Right renal cortex interstitium (tissue), 3 donors: Measurements from ENCODE around the gene RGS16. TPM values are rescaled to one million over a fixed set of nuclear protein-coding genes. Genes with fewer than 3 reads are reported as not detected.
"Not testable (repeated sequence)": the region's sequence is repeated elsewhere in the genome, so short reads cannot be mapped to it uniquely, and the experiment has no call there.

Source experiments
- DNase-seq, 3 donors: peaks; one replicate each; pipeline ENCODE4 v3.0.0-alpha.2; 2013; ENCODE audit warnings: low read depth in 3 of 3, low spot score in 2 of 3
- polyA plus RNA-seq, 3 donors: library from polyadenylated mRNA; unstranded; fragments of 120-200 nt; gene quantifications; one replicate each; pipeline ENCODE4 v1.2.1, GENCODE V29; 2013; ENCODE audit not compliant: insufficient read length in 3 of 3

Gene RGS16
- 1 to 10 TPM in 2 of 3 donors, under 1 TPM in 1; 0.71 to 1.4 (median 1.2) TPM for polyA plus RNA-seq

DNA sequence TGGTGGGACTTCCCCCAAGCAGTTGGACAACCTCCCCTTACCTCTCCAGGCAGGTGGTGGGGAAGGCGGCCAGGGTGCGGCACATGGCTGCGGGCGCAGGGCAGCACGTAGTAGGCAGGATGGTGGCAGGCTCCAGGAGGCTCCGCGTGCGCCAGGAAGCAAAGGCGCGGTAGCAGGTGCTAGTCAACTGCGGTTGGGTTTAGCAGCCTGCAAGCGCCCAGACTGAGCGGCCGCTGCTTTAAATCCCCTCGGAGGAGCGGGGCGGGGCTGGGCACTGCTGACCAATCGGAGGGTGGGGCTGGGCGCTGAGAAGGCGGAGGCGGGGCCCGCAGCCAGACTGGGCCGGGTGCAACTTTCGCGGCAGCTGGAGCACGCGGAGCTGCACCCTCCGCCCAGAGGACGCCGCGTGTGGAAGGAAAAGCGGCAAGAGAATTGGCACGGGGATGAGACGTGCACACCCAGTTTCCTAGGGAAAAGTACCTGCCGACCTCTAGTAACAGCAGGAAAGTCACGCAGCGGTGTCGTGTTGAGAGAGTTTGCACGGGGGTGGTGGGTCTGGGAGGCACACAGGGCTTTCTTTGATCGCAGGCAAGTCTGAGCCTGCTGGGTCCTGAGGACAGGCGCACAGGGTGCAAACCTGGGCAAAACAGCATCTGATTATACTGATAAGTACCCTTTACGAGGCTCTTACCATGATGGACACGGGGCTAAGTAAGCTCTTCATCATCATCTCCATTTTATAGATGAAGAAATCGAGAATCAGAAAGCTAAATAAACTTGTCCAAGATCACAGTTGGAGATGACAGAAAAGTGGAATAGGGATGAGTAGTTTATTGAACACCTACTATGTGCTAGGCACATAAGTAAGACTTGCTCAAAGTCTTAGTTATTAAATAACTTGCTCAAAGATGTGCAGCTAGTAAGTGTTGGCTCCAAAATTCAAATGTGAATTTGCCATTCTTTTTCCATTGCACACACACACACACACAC lies at the start of gene RGS16:
TSS of gene RGS16 (minus strand) at position 215 of the 990 bp plus-strand sequence. CDS start at position 85, 130 bp downstream.
- peak in 1 of 3 donors; percentile 57 for DNase-seq

- DNase-seq: no peak
Observed at GRCh38 chr1:182653986-182654385, 49.8 kb upstream of the RGS16 start.

GRCh38 chr1:182652933-182653332 lies 48.7 kb upstream of the RGS16 start:
- no peak for DNase-seq

DNA sequence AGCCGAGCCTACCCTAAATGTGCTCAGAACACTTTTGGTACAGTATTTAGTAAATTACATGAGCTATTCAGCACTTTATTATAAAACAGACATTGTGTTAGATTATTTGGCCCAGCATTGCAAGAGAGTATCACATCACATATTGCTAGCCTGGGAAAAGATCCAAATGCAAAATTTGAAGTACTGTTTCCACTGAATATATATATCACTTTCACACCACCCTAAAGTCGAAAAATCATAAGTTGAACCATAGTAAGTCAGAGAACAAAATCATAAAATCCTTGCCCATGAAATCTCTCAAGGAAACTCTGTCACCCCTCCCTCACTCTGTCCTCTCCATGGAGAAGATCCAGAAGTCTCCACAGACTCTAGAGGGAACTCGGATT lies 47.1 kb upstream of the RGS16 start:
- no peak for DNase-seq

- no peak for DNase-seq
Observed at GRCh38 chr1:182650678-182651338, 46.6 kb upstream of the RGS16 start.

DNA sequence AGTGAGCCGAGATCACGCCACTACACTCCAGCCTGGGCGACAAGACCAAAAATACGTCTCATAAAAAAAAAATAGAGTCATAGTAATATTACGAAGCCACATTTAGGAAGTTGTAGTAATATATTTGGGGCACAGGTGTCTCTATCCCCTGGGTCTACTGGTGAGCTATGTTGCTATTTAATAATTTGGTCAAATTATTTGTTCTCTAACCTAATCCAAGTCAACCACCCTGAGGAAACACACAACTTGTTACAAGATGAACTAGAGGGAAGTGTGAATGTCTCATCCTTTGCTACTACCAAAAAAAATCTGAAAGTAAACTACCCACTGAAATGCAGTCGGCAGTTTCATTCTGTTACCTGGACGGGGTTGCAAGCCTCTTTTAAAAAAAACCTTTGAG lies 44.9 kb upstream of the RGS16 start:
- DNase-seq: no peak

DNA sequence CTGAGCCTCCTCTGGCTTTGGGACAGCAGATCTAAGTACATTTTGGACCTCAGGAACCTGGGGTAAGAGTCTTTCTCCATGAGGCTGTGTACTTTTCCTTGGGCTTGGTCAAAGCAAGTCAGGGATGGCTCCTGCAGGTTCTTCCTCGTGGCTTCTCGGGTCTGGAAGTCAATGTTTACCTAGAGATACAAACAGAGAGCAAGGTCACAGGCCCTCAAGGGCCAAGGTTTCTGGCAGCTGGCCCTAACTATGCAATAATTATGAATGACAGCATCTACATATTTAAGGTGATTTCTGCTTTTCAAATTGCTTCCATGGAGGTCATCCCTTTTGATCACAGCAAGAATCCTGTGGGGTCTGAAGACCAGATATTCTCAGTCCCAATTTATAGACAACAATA lies 42.5 kb upstream of the RGS16 start:
- no peak for DNase-seq

DNA sequence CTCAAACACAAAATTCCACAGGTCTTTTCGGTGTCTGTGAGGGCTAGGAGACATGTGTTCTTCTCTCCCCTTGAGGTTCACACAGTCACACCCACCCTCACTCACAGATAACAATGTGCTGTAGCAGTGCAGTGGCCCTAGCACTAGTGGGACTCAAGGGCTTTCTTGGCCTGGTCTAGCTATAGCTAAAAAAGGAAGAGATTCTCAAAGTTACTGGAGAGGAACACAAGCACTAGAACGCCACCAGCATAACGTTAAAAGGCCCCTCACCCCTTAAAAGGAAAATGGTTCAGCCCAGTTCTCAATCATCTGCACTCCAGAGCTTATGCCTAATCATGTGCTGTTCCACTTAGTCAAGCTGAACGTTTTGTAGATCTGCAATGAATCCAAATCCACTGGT lies 40.7 kb upstream of the RGS16 start:
- no peak for DNase-seq

GRCh38 chr1:182643699-182644098 lies 39.5 kb upstream of the RGS16 start:
- no peak for DNase-seq

DNA sequence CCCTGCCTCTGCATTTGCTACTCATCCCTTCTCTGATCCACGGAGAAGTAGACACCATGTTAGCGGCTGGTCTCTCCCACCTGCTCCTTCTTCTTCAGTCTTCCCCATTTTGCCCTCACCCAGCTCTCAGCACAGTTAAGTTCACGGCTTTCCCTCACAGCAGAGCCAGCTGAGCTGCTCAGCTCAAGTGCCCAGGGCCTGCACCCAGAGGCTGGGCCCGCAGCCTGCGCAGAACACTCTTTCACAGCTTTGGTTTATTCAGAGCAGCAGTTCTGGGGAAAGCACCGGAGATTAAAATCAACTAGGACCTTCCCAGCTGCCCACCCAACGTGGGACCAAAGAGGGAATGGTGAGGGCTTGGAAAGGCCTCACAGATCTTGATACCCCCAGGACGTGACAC lies 38.3 kb upstream of the RGS16 start:
- DNase-seq: no peak

DNA sequence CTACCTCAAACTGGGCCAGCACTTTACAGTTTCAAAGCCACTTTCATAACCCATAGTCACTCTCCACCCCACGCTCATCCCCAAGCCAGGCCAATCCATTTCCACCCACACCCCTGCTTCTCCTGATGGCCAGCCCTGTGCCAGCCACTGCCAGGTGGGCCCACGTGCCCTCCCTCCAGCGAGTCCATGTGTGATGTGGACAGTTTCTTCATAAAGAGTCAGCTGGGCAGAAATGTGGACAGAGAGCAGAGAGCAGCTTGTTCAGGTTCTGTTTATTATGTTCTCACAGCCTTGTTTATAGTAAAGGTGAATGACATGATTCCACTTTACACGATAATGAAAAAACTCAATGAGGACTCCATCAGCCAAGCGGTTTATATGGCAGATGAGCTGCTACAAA lies 37.4 kb upstream of the RGS16 start:
- DNase-seq: no peak

GRCh38 chr1:182639330-182639729 lies 35.1 kb upstream of the RGS16 start:
- DNase-seq: no peak

DNA sequence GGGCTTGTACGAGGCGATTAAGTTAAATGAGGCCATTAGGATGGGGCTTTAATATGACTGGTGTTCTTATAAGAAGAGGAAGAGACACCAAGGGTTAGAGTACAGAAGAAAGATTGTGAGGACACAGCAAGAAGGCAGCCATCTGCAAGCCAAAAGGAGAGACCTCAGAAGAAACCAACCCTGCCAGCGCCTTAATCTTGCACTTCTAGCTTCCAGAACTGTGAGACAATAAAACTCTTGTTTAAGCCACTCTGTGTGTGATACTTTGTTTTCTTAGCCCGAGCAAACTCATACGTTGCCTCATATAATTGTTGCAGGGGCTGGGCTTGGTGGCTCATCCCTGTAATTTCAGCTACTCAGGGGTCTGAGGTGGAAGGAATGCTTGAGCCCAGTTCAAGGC lies 33.6 kb upstream of the RGS16 start:
- no peak for DNase-seq

- no peak for DNase-seq
Observed at GRCh38 chr1:182635871-182636270, 31.7 kb upstream of the RGS16 start.

DNA sequence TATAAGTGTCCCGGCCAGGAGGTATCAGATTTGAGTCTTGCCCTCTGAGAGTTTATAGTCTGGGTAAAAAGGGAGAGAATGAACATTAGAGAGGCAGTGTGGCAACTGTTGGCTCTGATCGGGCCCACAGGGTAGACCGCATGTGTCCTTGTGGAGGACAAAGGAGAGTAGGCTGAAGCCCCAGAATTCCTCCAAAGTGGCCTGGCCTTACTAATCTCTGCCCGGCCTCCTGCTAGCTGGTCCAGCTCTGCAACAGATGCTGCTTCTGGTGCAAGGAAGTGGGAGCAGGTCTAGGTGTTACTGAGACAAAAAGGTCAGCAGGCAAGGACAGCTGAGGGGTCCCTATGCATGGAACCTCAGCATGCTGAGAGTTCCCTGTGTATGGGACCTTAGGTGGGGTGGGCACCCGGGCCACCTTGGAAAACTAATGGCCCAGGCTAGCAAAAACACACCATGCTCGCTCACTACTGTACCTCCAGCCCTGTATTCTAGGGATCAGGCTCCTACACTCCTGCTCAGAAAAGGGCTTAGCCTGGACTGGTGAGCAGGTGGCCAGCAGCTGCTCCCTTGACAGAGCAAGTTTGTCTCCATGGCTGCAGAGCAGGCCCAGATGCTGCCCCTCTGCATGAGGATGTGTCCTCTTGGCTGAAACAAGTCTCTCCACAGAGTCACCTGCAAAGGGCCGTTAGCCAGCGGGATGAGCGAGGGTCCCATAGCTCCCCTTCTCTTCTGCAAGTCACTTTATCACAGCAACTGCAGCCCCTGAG lies 30.3 kb upstream of the RGS16 start:
- DNase-seq: no peak

GRCh38 chr1:182633657-182634281 lies 29.6 kb upstream of the RGS16 start:
- DNase-seq: no peak

DNA sequence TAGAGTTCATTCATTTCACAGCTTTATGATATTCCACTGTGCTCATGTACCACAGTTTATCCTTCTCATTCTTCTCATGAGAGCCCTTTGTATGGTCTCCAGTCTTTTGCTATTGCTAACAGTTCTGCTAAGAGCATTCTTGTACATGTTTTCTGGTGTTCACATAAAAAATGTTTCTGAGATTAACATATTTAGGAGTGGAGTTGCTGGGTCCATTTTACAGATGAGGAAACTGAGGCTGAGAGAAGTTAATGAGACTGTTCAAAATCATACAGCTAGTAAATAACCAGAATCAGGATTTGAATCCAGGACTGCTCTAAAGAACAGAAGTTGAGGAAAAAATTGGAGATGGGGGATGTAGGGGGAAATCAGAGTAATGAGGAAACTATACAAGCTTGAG lies 28.8 kb upstream of the RGS16 start:
- no peak for DNase-seq

DNA sequence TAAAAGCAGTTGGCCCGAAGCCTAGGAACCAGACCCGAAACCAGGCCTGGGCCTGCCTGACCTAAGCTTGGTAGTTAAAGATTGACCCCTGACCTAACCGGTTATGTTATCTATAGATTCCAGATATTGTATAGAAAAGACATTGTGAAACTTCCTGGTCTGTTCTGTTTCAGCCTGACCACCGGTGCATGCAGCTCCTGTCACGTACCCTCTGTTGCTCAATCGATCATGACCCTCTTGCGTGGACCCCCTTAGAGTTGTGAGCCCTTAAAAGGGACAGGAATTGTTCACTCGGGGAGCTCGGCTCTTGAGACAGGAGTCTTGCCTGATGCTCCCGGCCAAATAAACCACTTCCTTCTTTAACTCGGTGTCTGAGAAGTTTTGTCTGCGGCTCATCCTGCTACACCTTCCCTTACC lies 28.3 kb upstream of the RGS16 start:
- DNase-seq: not testable (repeated sequence)

DNA sequence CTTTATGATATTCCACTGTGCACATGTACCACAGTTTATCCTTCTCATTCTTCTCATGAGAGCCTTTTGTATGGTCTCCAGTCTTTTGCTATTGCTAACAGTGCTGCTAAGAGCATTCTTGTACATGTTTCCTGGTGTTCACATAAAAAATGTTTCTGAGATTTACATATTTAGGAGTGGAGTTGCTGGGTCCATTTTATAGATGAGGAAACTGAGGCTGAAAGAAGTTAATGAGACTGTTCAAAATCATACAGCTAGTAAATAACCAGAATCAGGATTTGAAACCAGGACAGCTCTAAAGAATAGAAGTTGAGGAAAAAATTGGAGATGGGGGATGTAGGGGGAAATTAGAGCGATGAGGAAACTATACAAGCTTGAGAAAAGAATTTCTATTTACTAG lies 27.8 kb upstream of the RGS16 start:
- no peak for DNase-seq

DNA sequence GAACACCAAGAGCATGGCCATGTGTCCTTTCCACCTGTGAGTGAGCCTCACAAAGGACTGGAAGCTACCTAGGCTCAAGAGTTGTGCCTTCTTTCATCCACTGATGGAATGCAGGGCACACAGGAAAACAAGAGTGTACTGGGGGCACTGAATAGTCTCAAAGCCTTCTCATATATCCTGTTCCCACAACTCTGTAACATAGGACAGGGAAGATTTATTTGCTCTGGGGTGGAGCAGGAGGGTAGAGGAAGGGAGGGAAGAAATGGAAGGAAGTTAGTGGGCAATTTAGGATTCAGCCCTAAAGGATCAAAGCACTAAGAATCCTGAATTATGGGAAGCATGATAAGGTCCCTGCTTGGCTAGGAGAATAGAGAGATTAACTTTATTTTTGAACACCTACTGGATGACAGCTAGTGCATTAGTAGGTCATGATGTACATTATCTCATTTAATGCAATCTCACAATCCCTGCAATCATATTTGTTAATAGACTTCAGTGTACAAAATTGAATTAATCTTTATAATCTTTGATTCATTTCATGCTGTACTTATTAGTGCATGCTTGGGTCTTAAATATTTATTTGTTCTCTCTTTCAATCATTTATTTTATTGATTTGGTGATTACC lies 27.0 kb upstream of the RGS16 start:
- no peak for DNase-seq
